Fibroblast of peridontal ligament (primary cell): ENCODE results near the gene LCN10.
"Not testable (repeated sequence)": the region's sequence is repeated elsewhere in the genome, so short reads cannot be mapped to it uniquely, and the experiment has no call there.

Experiments
- DNase-seq: peaks from one replicate; pipeline ENCODE4 v3.0.0-alpha.2; 2010; ENCODE audit errors: extremely low read depth

The LCN10 gene

DNA sequence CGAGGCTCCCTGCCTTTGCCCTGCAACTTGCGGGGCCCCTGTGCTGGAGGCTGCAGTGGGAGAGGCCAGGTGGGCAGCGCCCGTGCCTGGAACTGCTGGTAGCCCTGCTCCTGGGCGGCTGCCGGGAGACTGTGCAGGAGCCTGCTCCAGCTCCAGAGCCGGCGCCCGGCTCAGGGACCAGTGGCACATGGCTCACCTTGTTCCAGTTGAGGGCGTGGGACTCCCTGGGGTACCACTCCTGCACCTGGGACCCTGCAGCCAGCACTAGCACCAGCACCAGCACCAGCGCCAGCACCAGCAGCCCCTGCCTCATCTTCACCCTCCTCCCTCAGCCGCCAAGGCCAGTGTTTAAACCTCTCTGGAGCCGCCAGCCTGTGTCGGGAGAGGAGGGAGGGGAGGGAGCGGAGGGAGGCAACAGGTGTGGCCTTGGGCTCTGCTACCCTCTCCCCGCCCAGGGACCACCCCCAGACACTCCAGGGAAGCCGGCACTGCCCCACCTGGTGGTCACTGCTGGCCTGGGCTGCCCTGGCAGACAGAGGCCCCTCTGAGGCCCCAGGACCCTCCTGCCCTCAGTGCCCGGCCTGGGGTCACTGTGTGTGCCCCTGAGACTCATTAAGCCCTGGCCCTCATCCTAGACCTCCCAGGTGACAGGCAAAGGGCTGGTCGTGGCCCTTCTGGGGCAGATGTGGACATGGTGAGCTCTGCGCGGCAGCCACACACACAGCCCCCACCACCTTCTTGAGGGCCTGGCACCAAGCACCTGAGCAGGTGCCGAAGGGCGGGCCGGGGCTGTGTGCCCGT is at the start of gene LCN10:
LCN10 (minus strand) TSS at position 350 of the 801 bp plus-strand sequence; CDS start at position 313, 37 bp downstream.
- no peak for DNase-seq

DNA sequence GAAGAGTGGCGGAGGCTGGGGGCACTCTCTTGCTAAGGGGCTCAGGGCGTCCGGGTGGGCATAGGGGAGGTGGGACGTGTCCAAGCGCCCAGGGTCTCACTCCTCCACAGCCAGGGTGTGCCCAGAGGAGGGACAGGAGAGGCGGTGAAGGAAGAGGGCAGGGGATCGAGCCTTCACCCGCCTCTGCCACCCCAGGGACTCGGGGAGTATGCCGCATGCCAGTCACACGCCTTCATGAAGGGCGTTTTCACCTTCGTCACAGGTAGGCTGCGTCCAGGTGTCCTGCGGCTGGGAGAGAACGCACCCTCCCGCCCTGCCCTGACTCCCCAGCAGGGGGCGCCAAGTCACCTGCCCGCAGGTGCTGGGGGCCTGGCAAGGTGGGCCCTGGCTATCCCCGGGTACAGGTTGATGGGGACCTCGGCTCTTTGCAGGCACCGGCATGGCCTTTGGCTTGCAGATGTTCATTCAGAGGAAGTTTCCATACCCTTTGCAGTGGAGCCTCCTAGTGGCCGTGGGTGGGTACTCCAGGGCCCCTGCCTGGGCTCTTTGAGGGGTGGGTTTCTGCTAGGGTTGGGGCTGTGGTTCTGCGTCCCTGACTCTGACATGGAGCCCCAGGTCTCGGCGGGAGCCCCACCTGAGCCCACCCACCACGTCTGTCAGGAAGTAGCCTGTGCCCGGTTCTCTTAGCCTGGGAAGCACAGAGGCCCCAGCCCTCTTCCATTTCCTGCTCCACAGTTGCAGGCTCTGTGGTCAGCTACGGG is 49.0 kb upstream of the LCN10 start:
- no peak for DNase-seq

DNA sequence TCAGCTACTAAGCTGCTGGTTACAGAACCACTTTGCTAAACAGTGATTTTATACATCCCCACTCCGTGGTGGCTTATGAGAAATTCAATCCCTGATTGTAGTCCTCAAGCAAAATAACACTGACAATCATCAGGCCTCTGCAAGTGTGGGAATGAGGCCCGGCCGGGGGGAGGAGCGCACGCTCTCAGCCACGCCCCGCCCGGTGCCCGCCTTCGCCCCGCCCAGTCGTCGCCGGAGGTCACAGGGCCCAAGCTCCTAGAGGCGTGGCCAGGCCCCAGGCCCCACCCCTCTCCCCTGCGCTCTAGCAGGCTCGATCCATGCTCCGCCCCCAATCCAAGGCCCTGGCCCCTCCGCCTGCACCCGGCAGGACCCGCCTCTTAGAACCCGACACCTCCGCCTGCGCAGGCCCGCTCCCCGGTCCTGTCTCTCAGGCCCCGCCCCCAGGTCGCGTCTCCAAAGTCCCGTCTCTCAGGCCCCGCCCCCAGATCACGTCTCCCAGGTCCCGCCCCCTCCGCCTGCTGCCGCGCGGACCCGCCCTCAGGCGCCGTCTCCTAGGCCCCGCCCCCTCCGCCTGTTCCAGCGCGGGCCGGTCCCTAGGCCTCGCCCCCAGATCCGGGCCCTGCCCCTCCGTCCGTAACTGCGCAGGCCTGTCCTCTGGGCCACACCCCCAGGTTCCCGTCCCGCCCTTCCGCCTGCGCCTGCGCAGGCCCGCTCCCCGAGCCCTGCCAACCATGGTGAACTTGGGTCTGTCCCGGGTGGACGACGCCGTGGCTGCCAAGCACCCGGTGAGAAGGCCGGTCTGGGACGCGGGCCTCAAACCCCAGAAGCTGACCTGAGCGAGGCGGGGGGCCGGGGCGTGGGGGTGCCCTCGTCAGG is 48.1 kb upstream of the LCN10 start, which contains the start of gene TMEM141:
TMEM141 (plus strand) TSS at position 705 of the 876 bp plus-strand sequence; CDS start at position 732, 27 bp downstream.
- peak; percentile 98 for DNase-seq

DNA sequence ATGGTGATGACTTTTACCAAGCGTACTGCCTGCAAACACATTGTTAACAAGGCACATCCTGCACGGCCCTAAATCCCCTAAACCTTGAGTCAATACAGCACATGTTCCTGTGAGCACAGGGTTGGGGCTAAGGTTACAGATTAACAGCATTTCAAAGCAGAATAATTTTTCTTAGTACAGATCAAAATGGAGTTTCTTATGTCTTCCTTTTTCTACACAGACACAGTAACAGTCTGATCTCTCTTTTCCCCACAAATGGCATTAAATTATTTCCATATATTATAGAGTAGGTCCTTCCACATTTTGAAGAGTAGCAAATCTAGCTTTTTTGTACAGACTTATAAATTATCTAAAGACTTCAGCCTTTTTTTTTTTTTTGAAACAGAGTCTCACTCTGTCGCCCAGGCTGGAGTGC is 46.8 kb upstream of the LCN10 start:
- no peak for DNase-seq

DNA sequence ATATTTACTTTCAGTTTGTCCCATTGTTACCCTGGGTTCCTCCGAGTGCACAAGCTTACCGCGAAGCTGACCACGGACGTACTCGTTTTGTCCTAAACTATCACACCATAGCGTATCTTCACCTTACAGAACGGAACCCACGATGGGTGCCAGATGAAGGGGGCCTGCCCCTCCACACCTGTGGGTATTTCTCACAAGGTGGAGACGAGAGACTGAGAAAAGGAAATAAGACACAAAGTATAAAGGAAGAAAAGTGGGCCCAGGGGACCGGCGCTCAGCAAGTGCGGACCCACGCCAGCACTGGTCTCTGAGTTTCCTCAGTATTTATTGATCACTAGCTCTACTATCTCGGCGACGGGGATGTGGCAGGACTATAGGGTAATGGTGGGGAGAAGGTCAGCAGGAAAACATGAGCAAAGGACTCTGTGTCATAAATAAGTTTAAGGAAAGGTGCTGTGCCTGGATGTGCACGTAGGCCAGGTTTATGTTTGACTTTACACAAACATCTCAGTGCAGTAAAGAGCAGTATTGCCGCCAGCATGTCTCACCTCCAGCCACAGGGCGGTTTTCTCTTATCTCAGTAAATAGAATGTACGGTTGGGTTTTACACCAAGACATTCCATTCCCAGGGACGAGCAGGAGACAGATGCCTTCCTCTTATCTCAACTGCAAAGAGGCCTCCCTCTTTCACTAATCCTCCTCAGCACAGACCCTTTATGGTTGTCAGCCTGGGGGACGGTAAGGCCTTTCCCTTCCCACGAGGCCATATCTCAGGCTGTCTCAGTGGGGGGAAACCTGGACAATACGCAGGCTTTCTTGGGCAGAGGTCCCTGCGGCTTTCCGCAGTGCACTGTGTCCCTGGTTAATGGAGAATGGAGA is 46.1 kb upstream of the LCN10 start:
- DNase-seq = not testable (repeated sequence)

DNA sequence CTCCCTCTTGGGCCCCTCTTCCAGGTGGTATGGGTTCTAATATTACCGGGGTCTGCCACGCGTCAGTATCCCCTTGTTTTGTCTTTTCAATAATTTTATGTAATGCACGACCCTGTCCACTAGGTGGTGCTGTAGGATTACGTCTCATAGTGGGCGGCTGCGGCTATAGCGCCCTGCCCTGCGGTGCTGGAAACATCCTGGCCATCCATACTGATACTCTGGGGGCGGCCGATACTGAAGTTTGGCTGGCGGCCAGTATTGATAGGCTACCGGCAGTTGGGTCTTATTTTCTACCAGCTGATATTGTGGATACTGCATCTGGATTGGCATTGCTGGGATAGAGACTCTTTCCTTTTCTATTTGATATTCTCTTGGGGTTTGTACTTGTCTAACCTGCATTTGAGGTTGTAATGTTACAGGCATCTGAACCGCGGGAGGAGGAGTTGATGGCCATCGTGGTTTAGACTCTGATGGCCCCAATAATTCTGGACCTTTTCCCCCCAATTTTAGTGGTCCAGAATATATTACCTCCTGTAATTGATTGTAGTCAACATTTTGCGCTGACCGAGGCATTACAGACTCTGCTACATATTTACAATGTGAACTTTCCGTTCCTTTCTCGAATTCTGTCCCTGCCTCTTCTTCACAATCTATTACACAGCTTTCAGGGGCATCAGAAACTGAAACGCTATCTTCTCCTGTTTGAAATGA is 45.1 kb upstream of the LCN10 start:
- DNase-seq = peak; percentile 60

DNA sequence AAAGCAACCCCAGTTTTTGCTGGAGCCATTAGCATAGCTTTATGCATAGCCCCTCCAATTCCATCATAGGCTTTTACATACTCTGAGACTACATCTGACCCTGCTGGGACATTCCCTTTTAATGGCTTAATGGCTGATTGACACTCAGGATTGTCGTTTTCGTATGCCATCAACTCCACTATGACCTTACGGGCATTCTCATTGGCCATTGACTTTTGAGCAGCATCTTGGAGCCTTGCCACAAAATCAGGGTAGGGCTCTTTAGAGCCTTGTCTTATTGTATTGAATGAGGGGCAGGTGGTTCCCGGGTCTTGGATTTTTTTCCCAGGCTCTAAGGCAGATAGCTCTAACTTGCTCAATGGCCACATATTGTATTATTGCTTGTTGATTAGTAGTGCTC is 44.2 kb upstream of the LCN10 start:
- DNase-seq = not testable (repeated sequence)

DNA sequence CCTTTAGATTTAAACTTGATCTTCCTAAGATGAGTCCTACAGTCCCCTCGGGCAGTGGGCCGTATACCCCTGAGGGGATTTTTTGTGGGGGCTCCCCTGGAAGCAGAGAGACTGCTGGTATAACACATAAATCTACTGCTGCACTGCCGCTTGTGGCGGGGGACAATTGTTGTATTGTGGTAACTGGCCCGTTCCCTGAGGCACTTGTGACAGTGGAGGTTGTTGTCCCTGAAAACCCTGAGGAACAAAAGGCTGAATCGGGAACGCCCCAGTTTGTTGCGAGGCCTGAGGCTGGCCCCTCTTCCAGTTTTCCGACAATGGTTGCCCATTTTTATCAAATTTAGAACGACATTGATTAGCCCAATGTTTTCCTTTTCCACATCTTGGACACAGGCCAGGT is 43.7 kb upstream of the LCN10 start:
- no peak for DNase-seq

DNA sequence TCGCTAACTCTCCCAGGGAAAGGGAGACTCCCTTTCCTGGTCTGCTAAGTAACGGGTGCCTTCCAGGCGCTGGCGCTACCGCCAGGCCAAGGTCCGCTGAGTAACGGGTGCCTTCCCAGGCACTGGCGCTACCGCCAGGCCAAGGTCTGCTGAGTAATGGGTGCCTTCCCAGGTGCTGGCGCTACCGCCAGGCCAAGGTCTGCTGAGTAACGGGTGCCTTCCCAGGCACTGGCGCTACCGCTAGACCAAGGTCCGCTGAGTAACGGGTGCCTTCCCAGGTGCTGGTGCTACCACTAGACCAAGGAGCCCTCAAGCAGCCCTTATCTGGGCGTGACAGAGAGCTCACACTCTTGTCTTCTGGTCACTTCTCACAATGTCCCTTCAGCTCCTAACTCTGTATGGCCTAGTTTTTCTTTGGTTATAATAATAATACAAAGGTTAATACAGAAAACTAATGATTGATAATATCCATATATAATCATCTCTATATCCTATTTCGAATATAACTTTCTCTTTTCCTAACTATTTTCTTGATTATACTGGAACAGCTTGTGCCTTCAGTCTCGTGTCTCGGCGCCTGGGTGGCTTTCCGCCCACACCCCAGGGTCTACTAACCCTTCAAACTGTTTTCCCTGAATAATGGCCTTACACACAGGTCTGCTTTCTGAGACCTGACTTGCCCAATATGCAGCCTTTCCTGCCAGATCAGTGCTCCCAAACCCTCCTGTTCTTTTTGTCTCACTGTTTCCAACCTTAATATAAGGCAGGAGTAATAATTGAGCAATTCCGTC is 43.0 kb upstream of the LCN10 start:
- not testable (repeated sequence) for DNase-seq

DNA sequence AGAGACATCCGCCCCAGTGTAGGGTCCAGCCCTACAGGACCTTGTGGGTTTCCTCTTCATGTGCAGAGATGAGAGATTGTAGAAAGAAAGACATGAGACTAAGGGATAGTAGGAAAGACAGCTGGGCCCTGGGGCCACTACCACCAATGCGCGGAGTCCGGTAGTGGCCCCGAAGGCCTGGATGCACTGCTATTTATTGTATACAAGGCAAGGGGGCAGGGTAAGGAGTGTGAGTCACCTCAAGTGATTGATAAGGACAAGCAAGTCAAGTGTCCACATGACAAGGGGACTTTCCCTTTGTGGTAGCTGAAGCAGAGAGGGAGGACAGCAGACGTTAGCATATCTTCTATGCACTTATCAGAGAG is 42.2 kb upstream of the LCN10 start:
- DNase-seq = no peak

DNA sequence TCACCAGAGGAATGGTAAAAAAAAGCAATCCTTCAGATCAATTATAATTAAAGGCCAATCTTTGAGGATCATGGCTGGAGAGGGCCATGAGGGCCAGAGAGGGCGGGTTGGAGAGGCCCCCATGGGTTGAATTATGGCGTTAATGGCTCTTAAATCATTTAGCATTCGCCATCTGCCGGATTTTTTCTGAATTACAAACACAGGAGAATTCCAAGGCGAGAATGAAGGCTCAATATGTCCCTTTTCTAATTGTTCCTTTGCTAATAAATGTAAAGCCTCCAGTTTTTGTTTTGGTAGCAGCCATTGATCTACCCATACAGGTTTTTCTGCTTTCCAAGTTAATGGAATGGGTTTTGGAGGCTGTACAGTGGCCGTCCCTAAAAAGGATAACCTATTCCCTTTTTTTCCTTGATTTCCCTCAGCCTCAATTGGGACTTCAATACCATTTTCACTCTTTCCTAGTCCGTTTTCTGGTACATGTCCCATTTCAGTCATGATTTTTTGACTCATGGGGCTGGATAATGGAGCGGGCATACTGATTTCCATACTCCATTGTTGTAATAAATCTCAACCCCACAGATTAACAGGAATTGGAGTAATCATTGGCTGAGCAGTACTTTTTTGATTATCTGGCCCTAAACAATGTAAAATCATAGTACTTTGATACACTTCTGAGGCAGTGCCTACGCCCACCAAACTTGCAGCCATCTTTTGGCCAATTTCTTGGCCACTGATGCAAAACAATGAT is 41.7 kb upstream of the LCN10 start:
- peak; percentile 34 for DNase-seq

DNA sequence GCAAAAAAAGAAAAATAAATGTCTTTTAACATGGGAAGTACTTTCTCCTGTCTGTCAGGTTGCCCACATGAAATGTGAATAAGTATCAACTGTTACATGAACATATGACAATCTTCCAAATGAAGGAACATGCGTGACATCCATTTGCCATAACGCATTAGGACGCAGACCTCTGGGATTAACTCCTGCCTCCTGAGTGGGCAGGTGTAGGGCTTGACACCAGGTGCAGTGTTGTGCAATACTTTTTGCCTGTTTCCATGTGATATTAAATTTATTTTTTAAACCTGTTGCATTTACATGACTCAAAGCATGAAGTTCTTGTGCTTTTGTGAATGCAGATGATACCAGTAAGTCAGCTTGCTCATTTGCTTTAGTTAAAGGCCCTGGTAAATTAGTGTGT is 39.7 kb upstream of the LCN10 start:
- no peak for DNase-seq

DNA sequence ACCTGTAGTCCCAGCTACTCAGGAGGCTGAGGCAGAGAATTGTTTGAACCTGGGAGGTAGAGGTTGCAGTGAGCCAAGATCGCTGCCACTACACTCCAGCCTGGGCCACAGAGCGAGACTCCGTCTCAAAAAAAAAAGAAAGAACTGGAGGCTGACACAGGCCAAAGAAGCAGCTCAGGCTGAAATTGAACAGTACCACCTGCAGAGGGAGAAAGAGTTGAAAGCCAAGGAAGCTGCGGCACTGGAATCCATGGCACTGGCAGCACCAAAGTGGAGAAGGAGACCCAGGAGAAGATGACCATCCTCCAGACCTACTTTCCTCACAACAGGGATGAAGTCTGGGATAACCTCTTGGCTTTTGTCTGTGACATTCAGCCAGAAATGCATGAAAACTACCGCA is 37.1 kb upstream of the LCN10 start:
- no peak for DNase-seq

DNA sequence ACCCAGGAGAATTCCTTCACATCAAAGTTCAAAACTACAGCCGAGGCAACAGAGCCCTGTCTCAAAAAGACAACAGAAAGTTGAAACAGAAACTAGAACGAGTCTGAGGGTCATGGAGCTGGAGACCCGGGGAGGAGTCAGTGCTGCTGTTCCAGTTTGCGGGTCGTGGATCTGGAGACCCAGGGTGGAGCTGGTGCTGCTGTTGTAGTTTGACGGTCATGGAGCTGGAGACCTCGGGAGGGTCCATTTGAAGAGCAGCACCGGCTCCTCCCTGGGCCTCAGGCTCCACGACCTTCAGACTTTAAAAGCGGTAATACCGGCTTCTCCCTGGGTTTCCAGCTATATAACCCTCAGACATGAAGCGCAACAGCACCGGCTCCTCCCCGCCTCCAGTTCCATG is 34.6 kb upstream of the LCN10 start:
- no peak for DNase-seq

DNA sequence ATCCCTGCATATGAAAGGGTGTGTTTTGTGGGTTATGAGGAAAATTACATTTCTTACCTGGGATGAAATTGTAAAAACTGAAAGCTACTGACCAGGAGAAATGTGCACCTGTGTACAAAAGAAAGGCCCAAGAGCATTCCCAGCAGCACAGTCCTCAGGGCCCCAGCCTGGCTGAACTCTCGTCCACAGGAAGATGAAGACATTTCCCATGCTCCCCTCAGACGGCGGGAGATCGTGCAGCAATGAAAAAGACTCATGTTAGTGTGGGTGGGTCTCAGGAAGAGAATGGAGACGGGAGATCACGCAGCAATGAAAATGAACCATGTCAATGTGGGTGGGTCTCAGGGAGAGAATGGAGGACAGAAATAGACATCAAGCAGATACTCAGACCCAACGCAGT is 34.2 kb upstream of the LCN10 start:
- DNase-seq = no peak

DNA sequence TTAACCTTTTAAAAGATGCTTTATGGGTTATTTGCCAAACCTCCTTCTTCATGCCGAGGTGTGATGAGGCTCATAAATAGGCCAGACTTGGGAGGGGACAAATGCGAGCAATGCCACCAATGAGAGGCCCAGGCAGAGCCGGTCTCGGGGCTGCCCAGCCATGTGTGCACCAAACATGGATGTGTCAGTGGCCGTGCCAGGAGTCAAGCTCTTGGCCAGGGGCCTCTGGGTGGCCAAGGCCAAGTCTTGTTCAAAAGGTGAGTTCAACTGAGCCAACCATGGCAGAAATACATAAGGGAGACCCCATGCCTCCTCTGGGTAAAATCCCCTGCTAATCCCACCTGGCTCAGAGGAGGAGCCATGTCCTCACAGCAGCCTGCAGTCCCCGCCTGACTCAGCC is 32.5 kb upstream of the LCN10 start:
- DNase-seq = no peak

DNA sequence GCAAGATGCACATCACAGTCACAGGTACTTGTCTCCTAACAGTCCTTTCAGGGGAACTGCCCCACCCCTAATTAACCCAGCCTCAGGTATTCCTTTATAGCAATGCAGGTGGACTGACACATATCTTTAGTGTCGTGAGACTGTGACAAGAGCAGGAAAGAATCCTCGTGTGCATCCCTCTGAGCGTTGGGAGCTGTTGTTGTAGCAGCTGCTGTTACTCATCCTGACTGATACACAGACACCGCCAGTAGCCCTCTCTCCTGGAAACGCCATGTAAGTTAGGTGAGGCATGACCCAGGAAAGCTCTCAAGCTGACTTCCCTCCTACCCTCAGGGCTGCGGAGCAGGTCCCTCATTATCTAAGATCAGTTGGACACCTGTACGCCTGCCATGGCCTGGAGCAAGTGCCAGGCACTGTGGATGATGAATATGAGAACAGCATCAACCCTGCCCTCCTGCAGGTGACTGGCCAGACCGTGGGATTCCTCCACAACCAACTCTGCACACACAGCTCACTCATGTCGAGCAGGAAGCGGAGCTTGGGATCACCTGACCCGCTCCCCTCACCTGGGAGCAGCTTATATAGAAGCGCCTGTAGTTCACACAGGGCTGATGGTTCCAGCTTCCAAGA is 31.8 kb upstream of the LCN10 start:
- no peak for DNase-seq

DNA sequence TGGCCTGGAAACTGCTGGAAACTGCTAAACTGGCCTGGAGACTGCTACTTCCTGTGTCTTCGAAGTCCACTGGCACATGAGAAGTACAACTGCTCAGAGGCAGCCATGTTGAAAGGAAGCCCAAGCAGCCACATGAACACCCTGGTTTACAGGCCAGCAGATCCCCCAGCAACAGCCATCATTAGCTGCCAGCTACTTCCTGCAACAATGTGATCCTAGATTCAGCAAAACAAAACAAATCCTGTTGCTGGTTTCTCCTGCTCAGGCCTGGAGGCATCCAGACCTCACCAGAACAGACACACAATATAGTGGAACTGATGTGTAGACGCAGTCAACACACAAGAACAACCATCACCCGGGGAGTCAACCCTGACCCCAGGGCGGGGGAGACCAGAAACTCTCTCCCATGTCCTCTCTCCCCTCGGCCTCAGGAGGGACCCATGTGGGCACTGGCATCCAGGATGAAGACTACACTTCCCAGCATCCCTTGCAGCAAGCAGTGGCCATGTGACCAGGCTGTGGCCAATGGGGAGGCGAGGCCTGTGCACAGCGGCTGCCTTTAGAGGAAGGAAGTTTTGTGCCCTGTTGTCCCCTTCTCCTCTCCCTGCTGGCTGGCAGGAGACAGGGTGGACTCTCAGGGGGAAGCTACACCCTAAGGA is 30.8 kb upstream of the LCN10 start:
- DNase-seq = no peak
